Left lung (tissue), 10 donors: Measurements from ENCODE around the gene STOML1. TPM values are rescaled to one million over a fixed set of nuclear protein-coding genes. Genes with fewer than 3 reads are reported as not detected.

Experiments used
- ATAC-seq: fragments of 200-7000 bp; cut with Tn5 transposase; one replicate; pipeline ENCODE4 v1.9.1; 2020; ENCODE audit warnings: moderate library complexity
- DNase-seq, 4 donors: peaks; one replicate each; pipeline ENCODE4 v3.0.0-alpha.2; 2013 to 2020
- H3K27ac ChIP-seq, 2 donors: fragments of 200-600 bp; sonication (generic) in 1 of 2; one replicate each; pipeline versions ENCODE4 v1.5.0 to v1.8.0; 2020 to 2021
- H3K27me3 ChIP-seq, 2 donors: fragments of 200-600 bp; sonication (generic) in 1 of 2; one replicate each; pipeline versions ENCODE4 v1.5.0 to v1.8.0; 2020 to 2021
- H3K36me3 ChIP-seq, 2 donors: fragments of 200-600 bp; sonication (generic) in 1 of 2; one replicate each; pipeline versions ENCODE4 v1.5.0 to v1.8.0; 2020 to 2021
- H3K4me1 ChIP-seq, 2 donors: fragments of 200-600 bp; one replicate each; pipeline ENCODE4 v1.8.0; 2021
- H3K4me3 ChIP-seq, 2 donors: fragments of 200-600 bp; sonication (generic) in 1 of 2; one replicate each; pipeline versions ENCODE4 v1.5.0 to v1.8.0; 2020 to 2021; ENCODE audit warnings: mild to moderate bottlenecking in 1 of 2
- H3K9me3 ChIP-seq, 2 donors: fragments of 200-600 bp; sonication (generic) in 1 of 2; one replicate each; pipeline versions ENCODE4 v1.5.0 to v1.8.0; 2020 to 2021
- CTCF ChIP-seq, 2 donors: fragments of 200-600 bp; sonication (generic) in 1 of 2; IDR thresholded peaks; one replicate each; pipeline versions ENCODE4 v1.5.0 to v1.8.0; 2021; ENCODE audit warnings: antibody characterized with exemption in 2 of 2
- intact Hi-C, 2 donors: fragments of 100-400 bp; cut with DNase I; formaldehyde crosslinking; loops; one replicate each; pipeline versions ENCODE4 v1.11.2 to v1.14.2; 2022
- polyA plus RNA-seq, 6 donors: library from polyadenylated mRNA; unstranded; fragments of 120-200 nt; gene quantifications; one replicate each; pipeline ENCODE4 v1.2.1, GENCODE V29; 2013; ENCODE audit not compliant: insufficient read length in 6 of 6
- total RNA-seq, 2 donors: library from RNA; stranded (reverse); fragmentation: NEBNext Ultra II Directional; extraction: Animal tissue kit (Norgen Biotek cat#: 25700); gene quantifications; one replicate each; pipeline ENCODE4 v1.2.1, GENCODE V29; 2021
- donor health status: DM: no; HTN: yes; CAD: no.
- donor health status: DM: no; HTN: no; CAD: no.

STOML1 gene
- total and polyA plus RNA-seq, 8 donors, result 10.9 to 29.3 (median 13.7) TPM

GRCh38 chr15:73947651-73948050, 44.4 kb downstream of the STOML1 start:
- TF ChIP-seq CTCF (IDR thresholded peaks at IDR 0.05), result no peak
- DNase-seq (peak in 1 of 4 donors; percentile 43), ATAC-seq (no peak)
- no peaks in the 10 kb centered on the region for H3K36me3 ChIP-seq
- H3K9me3 ChIP-seq, result no peaks in the 10 kb centered on the region
- H3K4me1 ChIP-seq, result peaks cover 15 to 18% of the 10 kb centered on the region in 2 donors
- no peak overlapping the region for H3K27ac ChIP-seq
- intact Hi-C loops, result no loop called here
- no peak overlapping the region for H3K4me3 ChIP-seq
- H3K27me3 ChIP-seq, result no peaks in the 10 kb centered on the region

GRCh38 chr15:73946795-73947370, 45.2 kb downstream of the STOML1 start:
- intact Hi-C loops, result no loop called here
- Histone ChIP-seq H3K36me3 (no peaks in the 10 kb centered on the region), H3K27ac (no peak overlapping the region), H3K27me3 (no peaks in the 10 kb centered on the region), H3K4me3 (no peak overlapping the region), H3K4me1 (peaks cover 11 to 17% of the 10 kb centered on the region in 2 donors), H3K9me3 (no peaks in the 10 kb centered on the region)
- DNase-seq, result peak in 1 of 4 donors; percentile 44
- no peak for TF ChIP-seq CTCF (IDR thresholded peaks at IDR 0.05)
- ATAC-seq, result no peak

- H3K4me3 ChIP-seq, result no peak overlapping the region
- TF ChIP-seq CTCF (IDR thresholded peaks at IDR 0.05), result no peak
- no peaks in the 10 kb centered on the region for H3K27me3 ChIP-seq
- DNase-seq, result no peak
- intact Hi-C loops, result no loop called here
- H3K4me1 ChIP-seq, result peaks cover 5 to 11% of the 10 kb centered on the region in 2 donors
- no peak for ATAC-seq
- H3K27ac ChIP-seq, result no peak overlapping the region
- H3K9me3 ChIP-seq, result no peaks in the 10 kb centered on the region
- no peaks in the 10 kb centered on the region for H3K36me3 ChIP-seq
Measured at GRCh38 chr15:73946046-73946721, 45.9 kb downstream of the STOML1 start.

GRCh38 chr15:73945130-73945508, 47.0 kb downstream of the STOML1 start:
- no peak for TF ChIP-seq CTCF (IDR thresholded peaks at IDR 0.05)
- H3K36me3 ChIP-seq, result no peaks in the 10 kb centered on the region
- no peak overlapping the region for H3K27ac ChIP-seq
- ATAC-seq, result no peak
- no peak for DNase-seq
- H3K4me1 ChIP-seq, result peaks cover 0 to 5% of the 10 kb centered on the region in 2 donors
- intact Hi-C loops, result no loop called here
- H3K9me3 ChIP-seq, result no peaks in the 10 kb centered on the region
- no peak overlapping the region for H3K4me3 ChIP-seq
- H3K27me3 ChIP-seq, result no peaks in the 10 kb centered on the region

GRCh38 chr15:73944161-73945129, 47.6 kb downstream of the STOML1 start:
- Histone ChIP-seq H3K4me1 (peaks cover 0 to 5% of the 10 kb centered on the region in 2 donors), H3K27ac (no peak overlapping the region), H3K9me3 (no peaks in the 10 kb centered on the region), H3K27me3 (no peaks in the 10 kb centered on the region), H3K36me3 (no peaks in the 10 kb centered on the region), H3K4me3 (no peak overlapping the region)
- ATAC-seq, result peak; percentile 22
- no peak for TF ChIP-seq CTCF (IDR thresholded peaks at IDR 0.05)
- intact Hi-C loops, result no loop called here
- DNase-seq, result no peak
